Endometrium (tissue), 2 donors: Measurements from ENCODE around the gene UPK3A.
A peak's percentile ranks its signal among the peaks of the same experiment; 100 is the strongest.
"Not testable (repeated sequence)": the region's sequence is repeated elsewhere in the genome, so short reads cannot be mapped to it uniquely, and the experiment has no call there.

ENCODE experiments used
- FAIRE-seq: peaks from 2 replicates; lab custom pipeline; 2012; peaks lifted over from hg19 to GRCh38; lab: Jason Lieb, UNC
- donor health status: control.
- donor health status: control.

UPK3A gene

GRCh38 chr22:45309422-45310227 lies 24.9 kb downstream of the UPK3A start, which contains the start of gene FAM118A:
FAM118A (plus strand) TSS chr22:45309934; CDS start chr22:45322380, 12,446 bp downstream.
- no peak for FAIRE-seq

GRCh38 chr22:45310331-45310976 lies 25.7 kb downstream of the UPK3A start:
- no peak for FAIRE-seq

DNA sequence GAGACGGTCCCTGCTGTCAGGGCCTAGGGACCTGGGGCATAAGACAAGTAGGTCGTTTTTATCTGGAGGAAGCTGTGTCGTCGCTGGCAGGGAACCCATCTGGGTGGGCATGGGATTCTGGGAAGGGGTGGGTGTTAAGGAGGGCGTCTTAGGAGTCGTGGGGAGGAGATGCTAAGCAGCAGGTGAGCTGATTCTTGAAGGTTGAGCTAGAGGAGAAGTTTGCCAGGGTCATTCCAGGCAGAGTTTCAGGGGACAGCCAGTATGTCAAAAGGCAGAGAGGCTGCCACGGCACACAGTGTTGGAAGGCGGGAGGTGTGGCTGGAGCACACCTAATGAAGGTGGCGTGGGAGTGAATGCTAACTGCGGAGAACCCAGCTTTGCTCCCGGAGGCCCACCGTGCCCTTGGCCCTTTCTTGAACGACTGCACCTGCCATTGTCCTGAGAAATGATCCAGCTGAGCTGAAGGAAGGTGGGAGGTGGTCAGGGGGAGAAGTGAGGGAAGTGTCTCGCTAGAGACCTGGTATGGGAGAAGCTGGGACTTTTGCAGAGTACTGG lies 26.3 kb downstream of the UPK3A start:
- no peak for FAIRE-seq

DNA sequence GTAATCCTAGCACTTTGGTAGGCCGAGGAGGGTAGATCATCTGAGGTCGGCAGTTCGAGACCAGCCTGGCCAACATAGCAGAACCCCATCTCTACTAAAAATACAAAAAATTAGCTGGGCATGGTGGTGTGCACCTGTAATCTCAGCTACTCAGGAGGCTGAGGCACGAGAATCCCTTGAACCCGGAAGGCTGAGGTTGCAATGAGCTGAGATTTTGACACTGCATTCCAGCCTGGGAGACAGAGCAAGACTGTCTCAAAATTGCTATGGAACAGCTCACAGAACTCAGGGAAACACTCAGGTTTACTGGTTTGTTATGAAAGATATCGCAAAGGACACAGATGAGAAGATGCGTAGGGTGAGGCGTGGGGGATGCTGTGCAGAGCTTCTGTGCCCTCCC lies 27.7 kb downstream of the UPK3A start:
- no peak for FAIRE-seq

DNA sequence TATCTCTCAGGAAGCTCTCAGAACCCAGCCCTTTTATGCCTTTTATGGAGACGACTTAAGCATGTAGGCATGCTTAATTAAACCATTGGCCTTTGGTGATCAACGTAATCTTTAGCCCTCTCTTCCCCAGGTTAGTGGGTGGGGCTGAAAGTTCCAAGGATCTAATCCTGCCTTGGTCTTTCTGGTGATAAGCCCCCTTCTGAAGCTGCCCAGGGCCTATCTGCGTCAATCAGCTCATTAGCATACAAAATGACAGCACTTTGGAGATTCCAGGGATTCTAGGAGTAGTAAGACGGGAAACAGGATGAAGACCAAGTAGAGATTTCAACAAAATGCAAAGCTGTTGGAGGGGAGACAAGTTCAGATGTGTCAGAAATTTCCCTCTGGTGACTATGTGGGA lies 28.1 kb downstream of the UPK3A start:
- no peak for FAIRE-seq

DNA sequence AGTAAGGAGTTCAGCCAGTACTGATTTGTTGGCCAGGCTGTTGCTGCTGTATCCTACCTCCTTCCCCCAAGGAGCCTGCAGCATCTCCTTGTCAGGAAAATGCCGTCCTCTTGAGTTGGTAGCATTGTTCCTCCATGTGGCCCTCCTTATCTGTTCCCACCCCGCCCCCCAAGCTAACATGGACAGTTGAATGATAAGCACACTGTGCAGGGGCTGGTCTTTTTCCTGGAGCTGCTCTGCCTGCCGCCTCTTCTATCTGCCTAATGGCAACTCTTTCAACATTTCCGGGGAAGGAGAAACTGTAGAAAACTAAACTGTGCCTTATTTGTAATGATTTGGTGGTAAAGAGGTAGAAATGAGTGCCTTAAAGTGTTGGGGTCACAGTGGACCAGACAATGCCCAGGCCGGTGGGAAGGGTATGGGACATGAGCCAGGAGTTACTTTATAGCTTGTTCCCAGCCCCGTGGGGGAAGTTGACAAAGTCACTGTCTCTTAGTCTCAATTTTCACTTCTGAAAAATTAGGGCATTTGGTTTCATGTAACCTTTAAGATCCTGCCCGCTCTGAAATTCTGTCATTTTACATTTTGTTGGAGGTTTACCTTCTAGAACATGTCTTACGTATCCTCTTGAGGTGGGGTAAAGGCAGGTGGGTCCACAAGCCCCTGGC lies 29.4 kb downstream of the UPK3A start:
- FAIRE-seq, result no peak

DNA sequence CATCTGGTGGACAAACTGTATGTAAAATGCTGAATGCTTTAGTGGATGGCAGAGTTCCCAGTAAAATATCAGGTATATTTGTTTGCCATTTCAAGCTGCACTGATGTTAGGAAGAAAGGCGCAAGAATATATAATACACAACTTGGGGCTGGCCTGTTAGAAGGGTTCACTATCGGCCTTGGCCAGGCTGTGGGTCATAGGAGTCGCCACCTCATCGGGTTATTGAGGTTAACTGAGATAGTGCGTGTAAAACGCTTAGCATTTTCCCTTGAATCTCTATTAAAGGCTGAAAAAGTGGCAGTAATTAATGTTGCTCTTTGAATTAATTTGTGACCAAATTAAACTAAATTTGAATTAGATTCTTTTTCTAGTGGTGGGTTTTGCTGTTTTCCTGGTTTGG lies 30.0 kb downstream of the UPK3A start:
- no peak for FAIRE-seq

- no peak for FAIRE-seq
These were observed 32.2 kb downstream of the UPK3A start for GRCh38 chr22:45316796-45317526.

- no peak for FAIRE-seq
These were observed 32.9 kb downstream of the UPK3A start for GRCh38 chr22:45317551-45318167.

- FAIRE-seq, result peak; percentile 59
These were observed 33.4 kb downstream of the UPK3A start for GRCh38 chr22:45318168-45318557.

- FAIRE-seq, result no peak
These were observed 34.0 kb downstream of the UPK3A start for GRCh38 chr22:45318558-45319323.

DNA sequence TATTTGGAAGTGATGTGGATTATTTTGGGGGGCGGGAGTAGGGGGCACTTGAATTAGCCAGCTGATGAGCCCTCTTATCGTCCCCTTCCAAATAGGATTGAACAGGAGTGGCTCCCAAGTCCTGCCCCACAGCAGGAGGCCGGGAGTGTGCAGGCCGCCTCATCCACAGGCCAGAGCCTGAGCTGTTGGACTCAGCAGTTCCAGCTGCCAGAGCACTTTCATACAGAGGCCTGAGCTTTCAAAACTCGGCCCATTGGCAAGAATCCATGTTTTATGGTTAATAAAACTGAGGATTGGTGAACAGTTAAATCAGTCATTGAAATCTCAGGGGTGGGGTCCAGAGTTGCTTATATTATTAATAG lies 34.6 kb downstream of the UPK3A start:
- FAIRE-seq, result no peak

GRCh38 chr22:45320357-45320976 lies 35.7 kb downstream of the UPK3A start:
- no peak for FAIRE-seq

GRCh38 chr22:45321827-45322226 lies 37.1 kb downstream of the UPK3A start:
- FAIRE-seq, result no peak

- FAIRE-seq, result no peak
These were observed 38.2 kb downstream of the UPK3A start for GRCh38 chr22:45322873-45323525.

DNA sequence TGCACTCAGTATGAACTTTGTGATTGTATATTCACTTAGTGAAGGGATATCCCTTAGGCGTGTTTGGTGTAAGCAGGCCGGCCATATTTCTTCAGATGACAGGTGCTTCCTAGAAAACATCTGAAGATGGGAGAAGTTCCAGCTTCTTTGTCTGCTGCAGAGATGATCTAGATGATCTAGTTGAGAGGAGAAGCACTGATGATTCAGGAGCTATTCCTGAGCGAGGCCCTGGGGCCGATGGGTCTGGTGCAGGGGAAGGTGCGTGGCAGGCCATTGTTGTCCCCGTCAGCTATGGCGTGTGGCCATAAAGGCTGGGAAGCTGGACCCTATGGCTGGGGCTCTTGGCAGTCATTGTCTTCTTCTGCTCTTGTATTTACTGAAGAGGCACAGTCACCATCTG lies 38.9 kb downstream of the UPK3A start:
- FAIRE-seq, result no peak

- no peak for FAIRE-seq
These were observed 39.6 kb downstream of the UPK3A start for GRCh38 chr22:45324311-45324711.

GRCh38 chr22:45328261-45328660 lies 43.5 kb downstream of the UPK3A start:
- not testable (repeated sequence) for FAIRE-seq

- no peak for FAIRE-seq
These were observed 44.2 kb downstream of the UPK3A start for GRCh38 chr22:45328822-45329529.
